ENCODE results near the gene MSI2.

GRCh38 chr17:57295526-57296023, 39.3 kb downstream of the MSI2 start:
- TF ChIP-seq, protein P1, sequence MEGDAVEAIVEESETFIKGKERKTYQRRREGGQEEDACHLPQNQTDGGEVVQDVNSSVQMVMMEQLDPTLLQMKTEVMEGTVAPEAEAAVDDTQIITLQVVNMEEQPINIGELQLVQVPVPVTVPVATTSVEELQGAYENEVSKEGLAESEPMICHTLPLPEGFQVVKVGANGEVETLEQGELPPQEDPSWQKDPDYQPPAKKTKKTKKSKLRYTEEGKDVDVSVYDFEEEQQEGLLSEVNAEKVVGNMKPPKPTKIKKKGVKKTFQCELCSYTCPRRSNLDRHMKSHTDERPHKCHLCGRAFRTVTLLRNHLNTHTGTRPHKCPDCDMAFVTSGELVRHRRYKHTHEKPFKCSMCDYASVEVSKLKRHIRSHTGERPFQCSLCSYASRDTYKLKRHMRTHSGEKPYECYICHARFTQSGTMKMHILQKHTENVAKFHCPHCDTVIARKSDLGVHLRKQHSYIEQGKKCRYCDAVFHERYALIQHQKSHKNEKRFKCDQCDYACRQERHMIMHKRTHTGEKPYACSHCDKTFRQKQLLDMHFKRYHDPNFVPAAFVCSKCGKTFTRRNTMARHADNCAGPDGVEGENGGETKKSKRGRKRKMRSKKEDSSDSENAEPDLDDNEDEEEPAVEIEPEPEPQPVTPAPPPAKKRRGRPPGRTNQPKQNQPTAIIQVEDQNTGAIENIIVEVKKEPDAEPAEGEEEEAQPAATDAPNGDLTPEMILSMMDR (IDR thresholded peaks at IDR 0.05) = no peak
- no peak for TF ChIP-seq POLR2A (IDR thresholded peaks at IDR 0.05)

Data from adrenal gland (tissue), 5 donors.